Measurements from ENCODE around the gene BRD9. TPM values are rescaled to one million over a fixed set of nuclear protein-coding genes. Genes with fewer than 3 reads are reported as not detected.

Gene BRD9
- total and polyA plus RNA-seq, 2 donors (not counting 3 experiments of a cell fraction or from before 2014, with no cell fraction given) = 17.6 to 67.6 TPM

DNA sequence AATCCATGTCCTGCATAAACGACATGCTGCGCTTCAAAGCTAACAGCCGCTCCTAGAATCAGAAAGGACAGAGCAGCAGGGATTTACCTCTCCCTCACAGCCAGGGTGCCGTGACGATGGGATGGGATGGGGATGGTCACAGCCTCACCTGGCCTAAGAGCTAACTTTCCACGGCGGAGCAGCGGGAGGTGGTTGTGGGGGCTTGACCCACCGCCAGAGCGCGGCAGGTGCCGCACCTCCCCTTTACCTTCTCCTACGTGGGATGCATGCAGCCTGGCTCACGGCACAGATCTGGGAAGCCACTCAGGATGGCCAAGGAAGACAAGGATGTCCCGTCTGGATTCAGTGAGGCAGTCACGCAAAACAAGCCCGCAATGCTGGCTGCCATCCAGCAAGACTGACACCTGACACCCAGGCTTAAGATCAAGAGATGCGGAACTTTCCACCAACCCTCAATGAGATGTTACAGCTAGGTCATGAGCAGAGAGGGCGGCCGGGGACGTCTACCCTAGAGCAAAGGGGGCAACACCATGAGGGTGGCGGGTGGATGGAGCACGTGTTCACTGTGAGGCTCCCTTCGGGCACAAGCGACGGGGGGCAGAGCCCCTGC, 5.8 kb downstream of the BRD9 start:
- no peak overlapping the region for H3K27ac ChIP-seq (ENCODE audit: insufficient read depth, low read depth, low read length)
- no peak overlapping the region for H3K4me3 ChIP-seq (replicated peaks in 1 of 3; ENCODE audit: insufficient read depth in 1 of 3, low read depth in 1 of 3, low read length in 3 of 3)
- no TSS peak for BruUV-seq (replicated peaks)
- H3K9ac ChIP-seq (replicated peaks; ENCODE audit: extremely low read depth, insufficient read depth, low read length) = no peak overlapping the region
- no peak for FAIRE-seq
- H4K20me1 ChIP-seq (replicated peaks; ENCODE audit: control insufficient read depth, extremely low read depth, insufficient read depth, low read length) = no peaks in the 10 kb centered on the region
- H2AFZ ChIP-seq (ENCODE audit: low read depth, low read length) = no peak overlapping the region
- no peak for DNase-seq (ENCODE audit: low read depth, low spot score)
- no peaks in the 10 kb centered on the region for H3K9me1 ChIP-seq (replicated peaks; ENCODE audit: control insufficient read depth, extremely low read depth, insufficient read depth, low read length)
- TF ChIP-seq GATA2 (IDR thresholded peaks at IDR 0.05; ENCODE audit: insufficient read depth, insufficient read length, low read depth, low read length) (no peak), EZH2 (IDR thresholded peaks at IDR 0.05; ENCODE audit: borderline replicate concordance, low read depth, low read length, severe bottlenecking) (no peak), JUN (IDR thresholded peaks at IDR 0.05; ENCODE audit: borderline replicate concordance, insufficient read depth, insufficient read length, low read depth) (no peak), MYC (IDR thresholded peaks at IDR 0.05; ENCODE audit: low read depth, low read length) (no peak), FOS (IDR thresholded peaks at IDR 0.05; ENCODE audit: borderline replicate concordance, insufficient read depth, low read length) (no peak), POLR2AphosphoS5 (IDR thresholded peaks at IDR 0.05; ENCODE audit: insufficient read depth, low read depth, low read length) (no peak), POLR2A (IDR thresholded peaks at IDR 0.05; ENCODE audit: low read depth, low read length) (no peak)
- TF ChIP-seq, protein P1, sequence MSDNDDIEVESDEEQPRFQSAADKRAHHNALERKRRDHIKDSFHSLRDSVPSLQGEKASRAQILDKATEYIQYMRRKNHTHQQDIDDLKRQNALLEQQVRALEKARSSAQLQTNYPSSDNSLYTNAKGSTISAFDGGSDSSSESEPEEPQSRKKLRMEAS (IDR thresholded peaks at IDR 0.05; ENCODE audit: insufficient read depth, insufficient read length) = no peak
- TF ChIP-seq, protein P2, sequence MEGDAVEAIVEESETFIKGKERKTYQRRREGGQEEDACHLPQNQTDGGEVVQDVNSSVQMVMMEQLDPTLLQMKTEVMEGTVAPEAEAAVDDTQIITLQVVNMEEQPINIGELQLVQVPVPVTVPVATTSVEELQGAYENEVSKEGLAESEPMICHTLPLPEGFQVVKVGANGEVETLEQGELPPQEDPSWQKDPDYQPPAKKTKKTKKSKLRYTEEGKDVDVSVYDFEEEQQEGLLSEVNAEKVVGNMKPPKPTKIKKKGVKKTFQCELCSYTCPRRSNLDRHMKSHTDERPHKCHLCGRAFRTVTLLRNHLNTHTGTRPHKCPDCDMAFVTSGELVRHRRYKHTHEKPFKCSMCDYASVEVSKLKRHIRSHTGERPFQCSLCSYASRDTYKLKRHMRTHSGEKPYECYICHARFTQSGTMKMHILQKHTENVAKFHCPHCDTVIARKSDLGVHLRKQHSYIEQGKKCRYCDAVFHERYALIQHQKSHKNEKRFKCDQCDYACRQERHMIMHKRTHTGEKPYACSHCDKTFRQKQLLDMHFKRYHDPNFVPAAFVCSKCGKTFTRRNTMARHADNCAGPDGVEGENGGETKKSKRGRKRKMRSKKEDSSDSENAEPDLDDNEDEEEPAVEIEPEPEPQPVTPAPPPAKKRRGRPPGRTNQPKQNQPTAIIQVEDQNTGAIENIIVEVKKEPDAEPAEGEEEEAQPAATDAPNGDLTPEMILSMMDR (IDR thresholded peaks at IDR 0.05; ENCODE audit: extremely low read depth in 1 of 2, insufficient read depth in 1 of 2, low read depth in 1 of 2, low read length in 2 of 2) = no peak
- H3K4me2 ChIP-seq (ENCODE audit: insufficient read depth, low read length) = no peak overlapping the region
- H3K9me3 ChIP-seq (replicated peaks; ENCODE audit: control insufficient read depth, insufficient read depth, low read length) = no peaks in the 10 kb centered on the region
- H3K27me3 ChIP-seq (ENCODE audit: control insufficient read depth in 2 of 2, insufficient read depth in 2 of 2, low read length in 2 of 2) = no peaks in the 10 kb centered on the region
- H3K4me1 ChIP-seq (ENCODE audit: control insufficient read depth, extremely low read depth, insufficient read depth, low read length) = peaks cover 4% of the 10 kb centered on the region
- POLR2A ChIA-PET = no interaction called here
- CTCF ChIA-PET = interaction anchor here (1.0 kb wide), 1 partner anchor 14 kb away, joined by 3 read pairs; no protein-coding TSS in a partner anchor
- peaks cover 71% of the 10 kb centered on the region for H3K79me2 ChIP-seq (ENCODE audit: control insufficient read depth, insufficient read depth, low read length)
- intact Hi-C loops (cut with micrococcal nuclease) = no loop called here
- H3K36me3 ChIP-seq (ENCODE audit: control insufficient read depth in 2 of 2, extremely low read depth in 1 of 2, insufficient read depth in 2 of 2, low read length in 2 of 2) = peaks cover 9 to 70% of the 10 kb centered on the region in 2 experiments
- dilution Hi-C loops (cut with MboI; ENCODE audit: extremely low pct_ligation_motif_present, low sequenced_read_pairs) = no loop called here

Data from endothelial cell of umbilical vein (primary cell).